HG03066 (cell line): Measurements from ENCODE around the gene MIEF2.
A peak's percentile ranks its signal among the peaks of the same experiment; 100 is the strongest.
"Not testable (repeated sequence)": the region's sequence is repeated elsewhere in the genome, so short reads cannot be mapped to it uniquely, and the experiment has no call there.

Experiments
- ATAC-seq: cut with Tn5 transposase; IDR thresholded peaks from one replicate; pipeline ENCODE4 v1.9.1; 2021; ENCODE audit warnings: low read depth; ENCODE audit not compliant: unreplicated experiment

MIEF2 gene

DNA sequence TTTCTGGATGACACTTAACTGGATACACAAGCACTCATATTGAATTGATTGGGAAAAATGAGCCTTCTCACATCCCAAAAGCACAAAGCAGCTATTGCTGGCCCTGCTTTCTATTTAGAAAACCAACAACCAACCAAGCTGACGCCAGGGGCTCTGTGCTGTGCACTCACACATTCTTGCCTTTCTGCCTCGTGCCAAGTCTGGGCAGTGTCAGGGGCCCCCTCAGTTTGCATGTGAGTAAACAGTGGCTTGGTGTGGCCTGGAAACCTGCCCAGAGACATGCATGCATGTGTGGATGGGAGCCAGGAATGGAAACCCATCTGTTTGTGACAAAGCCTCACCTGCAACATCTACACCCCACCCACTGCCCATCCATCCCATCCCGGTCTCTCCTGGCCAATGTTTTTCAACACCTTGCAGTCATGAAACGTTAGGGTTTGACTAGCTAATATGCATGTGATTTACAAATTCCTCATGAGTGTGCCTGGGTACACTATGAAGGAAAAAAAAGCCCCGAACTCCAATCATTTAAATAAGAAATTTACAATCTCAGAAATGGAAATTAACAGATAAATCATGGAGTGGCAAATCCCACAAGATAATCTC, 20.4 kb downstream of the MIEF2 start:
- no peak for ATAC-seq

DNA sequence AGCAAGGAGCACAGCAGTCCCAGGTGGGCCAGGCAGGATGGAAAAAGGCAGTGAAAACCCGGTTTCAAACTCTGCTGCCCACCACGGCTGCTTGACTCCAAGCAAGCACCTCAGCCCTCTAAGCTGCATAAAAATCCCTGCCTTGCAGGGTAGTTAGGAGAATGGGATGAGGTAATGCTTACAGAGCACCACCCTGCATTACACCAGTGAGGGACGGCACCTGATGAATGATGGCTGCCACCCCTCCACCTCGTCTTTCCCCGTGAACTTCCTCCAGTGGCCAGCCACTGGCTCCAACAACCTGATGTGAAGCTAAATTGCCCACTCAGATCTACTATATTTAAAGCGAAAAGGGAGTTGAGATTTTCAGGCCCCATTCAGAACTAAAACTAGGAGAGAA, 21.3 kb downstream of the MIEF2 start:
- no peak for ATAC-seq

DNA sequence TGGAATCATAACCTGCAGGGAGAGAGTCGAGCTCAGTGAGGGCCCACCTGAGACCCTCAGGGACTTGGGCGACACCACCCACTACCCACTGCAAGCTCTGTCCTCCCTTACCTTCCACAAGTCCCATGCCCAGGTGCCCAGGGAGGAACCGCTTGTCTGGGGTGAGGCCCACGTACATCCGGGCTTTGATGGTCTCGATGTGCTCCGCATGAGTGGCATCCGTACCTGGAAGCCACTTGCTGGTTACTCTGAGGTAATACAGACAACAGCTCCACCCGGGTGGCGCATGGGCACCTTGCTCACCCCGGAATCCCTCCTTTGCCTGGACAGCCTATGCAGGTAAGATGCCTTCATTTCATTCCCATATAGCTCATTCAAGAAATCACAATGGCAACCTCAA, 24.8 kb downstream of the MIEF2 start:
- ATAC-seq = no peak

DNA sequence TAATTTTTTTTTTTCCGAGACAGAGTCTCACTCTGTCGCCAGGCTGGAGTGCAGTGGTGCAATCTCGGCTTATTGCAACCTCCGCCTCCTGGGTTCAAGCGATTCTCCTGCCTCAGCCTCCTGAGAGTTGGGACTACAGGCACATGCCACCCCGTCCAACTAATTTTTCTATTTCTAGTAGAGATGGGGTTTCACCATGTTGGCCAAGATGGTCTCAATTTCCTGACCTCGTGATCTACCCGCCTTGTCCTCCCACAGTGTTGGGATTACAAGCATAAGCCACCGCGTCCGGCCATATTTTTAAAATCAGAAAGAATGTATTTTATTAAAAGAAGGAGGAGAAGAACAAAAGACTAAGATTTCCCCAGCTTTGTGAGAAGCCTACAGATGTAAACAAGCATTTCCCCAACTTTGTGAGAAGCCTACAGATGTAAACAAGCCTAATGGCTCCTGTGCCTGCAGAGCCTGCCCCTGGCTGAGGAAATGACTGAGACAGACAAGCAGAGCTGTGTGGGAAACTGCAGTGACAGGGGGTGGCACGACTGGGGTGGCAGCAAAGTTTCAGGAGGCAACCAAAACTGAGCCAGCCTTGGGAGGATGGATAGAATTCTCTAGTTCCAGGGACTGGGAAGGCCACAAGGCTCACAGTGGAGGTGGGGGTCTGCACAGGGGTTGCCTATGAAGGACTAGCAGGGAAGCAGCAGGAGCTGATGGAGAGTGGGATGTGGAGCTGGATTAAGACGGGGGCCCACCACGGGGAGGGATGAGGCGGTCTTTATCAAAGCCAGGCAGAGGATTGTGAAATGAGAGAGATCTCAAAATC, 31.5 kb downstream of the MIEF2 start:
- no peak for ATAC-seq

DNA sequence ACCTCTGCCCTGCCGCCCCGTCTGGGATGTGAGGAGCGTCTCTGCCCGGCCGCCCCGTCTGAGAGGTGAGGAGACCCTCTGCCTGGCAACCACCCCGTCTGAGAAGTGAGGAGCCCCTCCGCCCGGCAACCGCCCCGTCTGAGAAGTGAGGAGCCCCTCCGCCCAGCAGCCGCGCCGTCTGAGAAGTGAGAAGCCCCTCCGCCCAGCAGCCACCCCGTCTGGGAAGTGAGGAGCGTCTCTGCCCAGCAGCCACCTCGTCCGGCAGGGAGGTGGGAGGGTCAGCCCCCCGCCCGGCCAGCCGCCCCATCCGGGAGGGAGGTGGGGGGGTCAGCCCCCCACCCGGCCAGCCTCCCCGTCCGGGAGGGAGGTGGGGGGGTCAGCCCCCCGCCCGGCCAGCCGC, 37.6 kb downstream of the MIEF2 start:
- not testable (repeated sequence) for ATAC-seq

DNA sequence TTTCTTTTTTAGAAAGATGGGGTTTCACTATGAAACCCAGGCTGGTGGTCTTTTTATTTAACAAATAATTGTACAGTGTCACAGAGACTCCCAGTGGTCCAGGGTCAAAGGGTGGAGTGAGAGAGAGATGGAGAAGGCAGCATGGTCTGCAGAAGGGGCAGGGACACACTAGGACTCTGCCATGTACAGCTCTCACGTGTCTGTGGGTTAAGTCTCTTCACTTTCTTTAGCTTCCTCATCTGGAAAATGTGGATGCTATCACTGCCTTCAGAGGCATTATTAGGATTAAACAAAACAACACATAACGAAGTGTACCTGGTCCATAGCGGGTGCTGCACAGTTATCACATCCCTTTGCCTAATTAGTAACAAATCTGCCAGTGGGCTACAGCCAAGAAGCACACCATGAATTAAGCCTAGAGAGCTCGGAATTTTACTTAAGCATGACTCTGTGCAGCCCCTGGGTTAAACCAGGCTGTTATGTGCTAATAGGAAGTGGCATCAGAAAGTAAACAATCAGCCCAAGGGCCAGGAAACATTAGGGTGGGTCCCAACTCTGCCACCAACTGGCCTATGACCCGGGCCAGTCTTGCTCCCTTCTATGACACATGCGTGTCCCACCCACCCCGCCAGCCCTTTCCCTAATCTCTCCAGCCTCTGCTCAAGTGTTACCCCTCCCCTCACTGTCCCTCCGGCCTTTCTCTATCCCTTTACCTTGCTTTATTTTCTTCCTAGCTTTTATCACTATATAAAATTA, 40.4 kb downstream of the MIEF2 start:
- ATAC-seq = no peak

DNA sequence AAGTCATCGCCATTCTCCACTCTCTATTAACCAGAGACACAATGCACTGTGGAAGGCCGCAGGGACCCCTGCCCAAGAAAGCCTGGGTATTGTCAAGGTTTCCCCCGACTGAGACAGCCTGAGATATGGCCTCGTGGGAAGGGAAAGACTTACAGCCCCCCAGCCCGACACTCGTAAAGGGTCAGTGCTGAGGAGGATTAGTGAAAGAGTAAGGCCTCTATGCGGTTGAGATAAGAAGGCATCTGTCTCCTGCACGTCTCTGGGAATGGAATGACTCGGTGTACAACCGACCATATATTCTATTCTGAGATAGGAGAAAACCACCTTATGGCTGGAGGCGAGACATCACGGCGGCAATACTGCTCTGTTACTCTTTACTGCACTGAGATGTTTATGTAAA, 42.7 kb downstream of the MIEF2 start:
- ATAC-seq = not testable (repeated sequence)

DNA sequence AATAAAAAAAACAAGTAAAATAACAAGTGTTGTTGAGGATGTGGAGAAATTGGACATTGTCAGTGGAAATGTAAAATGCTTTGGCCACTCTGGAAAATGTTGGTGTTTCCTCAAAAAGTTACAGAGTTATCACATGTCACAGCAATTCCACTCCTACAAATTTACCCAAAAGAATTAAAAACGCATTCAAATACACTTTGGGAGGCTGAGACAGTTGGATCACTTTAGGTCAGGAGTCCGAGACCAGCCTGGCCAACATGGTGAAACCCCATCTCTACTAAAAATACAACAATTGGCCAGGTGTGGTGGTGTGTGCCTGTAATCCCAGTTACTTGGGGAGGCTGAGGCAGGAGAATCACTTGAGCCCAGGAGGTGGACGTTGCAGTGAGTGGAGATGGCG, 48.7 kb downstream of the MIEF2 start:
- ATAC-seq = no peak

DNA sequence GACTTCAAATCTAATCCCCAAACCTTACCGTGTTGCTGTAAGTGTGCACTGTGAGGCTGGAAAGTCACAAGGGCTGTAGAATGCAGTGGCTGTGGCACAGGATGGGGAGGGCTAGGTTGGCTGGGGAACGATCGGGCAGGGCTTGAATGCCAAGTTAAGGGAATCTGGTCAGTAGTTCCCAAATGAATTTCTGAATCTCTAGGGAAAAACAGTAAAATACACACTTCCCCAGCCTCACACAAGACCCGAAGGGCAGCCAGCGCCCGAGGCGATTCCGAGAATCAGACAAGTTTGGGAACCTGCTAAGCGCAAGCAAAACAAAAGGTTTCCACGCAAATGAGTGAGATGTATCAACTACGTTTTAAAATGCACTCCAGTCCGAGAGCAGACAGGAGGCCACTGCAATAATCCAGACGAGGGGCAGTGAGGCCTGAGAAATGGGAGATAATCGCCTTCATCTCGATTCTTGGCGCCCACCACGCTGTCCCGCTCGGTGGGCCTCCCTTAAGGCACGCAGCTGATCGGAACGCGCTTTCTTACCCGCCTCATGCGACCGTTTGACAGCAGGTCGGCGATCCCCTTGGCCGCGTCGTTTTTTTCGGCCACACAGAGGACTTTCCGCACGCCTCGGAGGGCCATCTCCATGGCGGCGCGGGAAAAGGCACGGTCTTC, 53.7 kb downstream of the MIEF2 start:
- peak; percentile 1 for ATAC-seq

DNA sequence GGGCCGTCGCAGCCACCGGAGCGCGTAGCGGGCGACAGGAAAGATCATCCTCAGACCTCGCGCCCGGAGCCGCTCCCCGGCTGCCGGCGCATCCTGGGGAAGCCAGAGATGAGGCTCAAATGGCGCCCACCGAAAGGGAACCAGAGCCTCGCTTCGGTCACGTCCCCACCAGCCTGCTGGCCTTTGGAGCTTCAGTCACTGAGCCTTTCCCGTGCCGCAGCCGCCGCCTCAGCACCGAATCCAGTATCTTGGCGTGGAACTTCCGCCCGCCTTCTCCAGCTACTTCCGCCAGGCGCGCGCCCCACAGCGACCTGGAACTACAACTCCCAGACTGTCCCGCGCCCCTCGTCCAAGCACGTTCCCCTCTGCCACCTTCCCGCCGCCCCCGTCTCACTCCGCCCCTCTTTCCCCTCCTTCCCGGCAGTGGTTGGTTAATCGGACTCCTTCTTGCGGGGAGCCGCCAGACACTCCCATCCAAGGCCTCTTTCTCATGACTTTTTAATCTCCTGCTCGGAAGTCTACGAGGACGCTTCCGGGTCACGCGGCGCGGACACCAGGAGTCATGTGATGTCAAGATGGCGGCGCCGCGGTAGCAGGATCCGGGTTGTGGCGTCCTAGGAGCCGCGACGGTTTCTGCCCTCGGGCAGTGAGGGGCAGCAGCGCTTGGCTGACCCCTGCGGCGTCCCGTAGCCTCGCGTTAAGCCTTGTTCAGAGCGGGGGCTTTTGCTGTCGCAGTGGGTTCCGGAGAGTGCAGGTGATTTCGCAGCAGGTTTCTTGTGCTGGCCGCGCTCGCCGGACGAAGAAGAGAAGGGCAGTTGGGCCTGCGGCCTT, 54.5 kb downstream of the MIEF2 start, which contains the start of the genes SMCR8 and TOP3A:
TSS of gene SMCR8 (plus strand) at position 563 of the 831 bp plus-strand sequence. CDS start 497 bp downstream, outside the sequence.
TSS of gene TOP3A (minus strand) at position 264 of the 831 bp plus-strand sequence. CDS start at position 48, 216 bp downstream.
- ATAC-seq = peak; percentile 89

DNA sequence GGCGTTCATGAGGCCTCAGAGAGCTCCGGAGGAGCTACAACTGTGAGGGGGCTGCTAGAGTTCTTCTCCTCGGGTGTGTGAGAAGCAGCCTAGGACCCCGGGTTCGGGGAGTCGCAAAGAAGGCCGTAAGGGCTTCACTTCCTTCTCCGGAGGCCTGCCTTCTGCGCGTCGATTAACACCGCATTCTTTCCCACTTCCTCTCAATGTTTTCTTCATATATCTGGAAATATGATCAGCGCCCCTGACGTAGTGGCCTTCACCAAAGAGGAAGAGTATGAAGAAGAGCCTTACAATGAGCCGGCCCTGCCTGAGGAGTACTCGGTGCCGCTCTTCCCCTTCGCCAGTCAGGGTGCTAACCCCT, 55.1 kb downstream of the MIEF2 start:
- no peak for ATAC-seq

DNA sequence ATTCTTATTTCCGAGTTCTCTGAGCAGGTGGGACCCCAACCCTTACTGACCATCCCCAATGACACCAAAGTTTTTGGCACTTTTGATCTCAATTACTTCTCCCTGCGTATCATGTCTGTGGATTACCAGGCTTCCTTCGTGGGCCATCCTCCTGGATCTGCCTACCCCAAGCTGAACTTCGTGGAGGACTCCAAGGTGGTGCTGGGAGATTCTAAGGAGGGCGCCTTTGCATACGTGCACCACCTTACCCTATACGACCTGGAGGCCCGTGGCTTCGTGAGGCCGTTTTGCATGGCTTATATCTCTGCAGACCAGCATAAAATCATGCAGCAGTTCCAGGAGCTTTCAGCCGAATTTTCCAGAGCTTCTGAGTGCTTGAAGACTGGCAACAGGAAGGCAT, 55.5 kb downstream of the MIEF2 start:
- no peak for ATAC-seq
